SH-SY5Y (cell line): ENCODE measurements around the gene GPR143.

Experiments used
- GATA2 ChIP-seq: IDR thresholded peaks from 2 replicates; pipeline ENCODE4 v1.6.1; 2011; ENCODE audit warnings: mild to moderate bottlenecking, low read depth, low read length
- GATA3 ChIP-seq: IDR thresholded peaks from 2 replicates; pipeline ENCODE4 v1.6.1; 2011; ENCODE audit warnings: low read depth, mild to moderate bottlenecking, low read length, moderate library complexity

- TF ChIP-seq GATA2 (no peak), GATA3 (no peak)
Measured at GRCh38 chrX:9805956-9806355, 40.3 kb upstream of the GPR143 start.
